H1 (cell line): ENCODE data around the gene ABI3BP. TPM values are rescaled to one million over a fixed set of nuclear protein-coding genes. Genes with fewer than 3 reads are reported as not detected.

Experiments
- CTCF ChIA-PET: fragments of 300-600 bp; sonication (Branson Sonifier 250); formaldehyde crosslinking; loops from one replicate; lab custom pipeline; 2021; ENCODE audit not compliant: partially characterized antibody; lab: Charles Lee
- POLR2A ChIA-PET: fragments of 300-600 bp; sonication (Branson Sonifier 250); formaldehyde crosslinking; loops from one replicate; lab custom pipeline; 2021; ENCODE audit warnings: inconsistent platforms; ENCODE audit not compliant: partially characterized antibody; lab: Charles Lee
- DNase-seq, 2 experiments: peaks; one replicate each; pipeline versions ENCODE4 v3.0.0 to v3.0.0-alpha.2; 2010 to 2022; ENCODE audit warnings: low spot score in 2 of 2, low read depth in 1 of 2, mixed read lengths in 1 of 2
- FAIRE-seq: peaks from 2 replicates; lab custom pipeline; 2011; peaks lifted over from hg19 to GRCh38; lab: Jason Lieb, UNC
- H2AFZ ChIP-seq: 2 replicates; pipeline ENCODE4 v1.8.1; 2012; ENCODE audit warnings: low read length, inconsistent platforms
- H2AK5ac ChIP-seq: 2 replicates; pipeline ENCODE4 v1.6.1; 2013; ENCODE audit warnings: low read depth, low read length
- H2BK120ac ChIP-seq: replicated peaks from 2 replicates; pipeline ENCODE3; 2013; ENCODE audit warnings: low read depth, low read length, inconsistent platforms
- H2BK12ac ChIP-seq: 2 replicates; pipeline ENCODE4 v1.6.1; 2013; ENCODE audit warnings: low read depth, low read length
- H2BK15ac ChIP-seq: 2 replicates; pipeline ENCODE4 v1.6.1; 2013; ENCODE audit warnings: low read length
- H2BK20ac ChIP-seq: 2 replicates; pipeline ENCODE4 v1.6.1; 2013; ENCODE audit warnings: low read length
- H2BK5ac ChIP-seq: 2 replicates; pipeline ENCODE4 v1.6.1; 2013; ENCODE audit warnings: low read depth, low read length
- H3K14ac ChIP-seq: 2 replicates; pipeline ENCODE4 v1.6.1; 2013; ENCODE audit warnings: inconsistent platforms; ENCODE audit not compliant: insufficient read length
- H3K18ac ChIP-seq: 2 replicates; pipeline ENCODE4 v1.6.1; 2013; ENCODE audit warnings: low read length; ENCODE audit errors: extremely low read depth
- H3K23ac ChIP-seq: 2 replicates; pipeline ENCODE4 v1.6.1; 2013; ENCODE audit warnings: inconsistent platforms; ENCODE audit not compliant: insufficient read length
- H3K23me2 ChIP-seq: 2 replicates; pipeline ENCODE4 v1.6.1; 2013; ENCODE audit warnings: low read depth, low read length
- H3K27ac ChIP-seq: 2 replicates; pipeline ENCODE4 v1.6.1; 2011; ENCODE audit warnings: low read depth, low read length, inconsistent platforms
- H3K27me3 ChIP-seq, 4 experiments: replicated peaks in 1 of 4; 1 replicate in 1 of 4; 2 replicates in 3 of 4; pipeline versions ENCODE4 v1.6.1 to v1.8.1; 2011 to 2013; ENCODE audit warnings: low read length in 3 of 4, mild to moderate bottlenecking in 3 of 4, inconsistent platforms in 2 of 4, mixed read lengths in 2 of 4, moderate library complexity in 1 of 4; ENCODE audit not compliant: control insufficient read depth in 3 of 4, insufficient read depth in 3 of 4; ENCODE audit errors: extremely low read depth in 1 of 4
- H3K36me3 ChIP-seq, 4 experiments: 2 replicates each; pipeline versions ENCODE4 v1.6.1 to v1.8.1; 2011 to 2013; ENCODE audit warnings: mild to moderate bottlenecking in 4 of 4, low read length in 3 of 4, moderate library complexity in 2 of 4, control low read depth in 1 of 4, inconsistent platforms in 1 of 4; ENCODE audit not compliant: insufficient read depth in 4 of 4, control insufficient read depth in 2 of 4
- H3K4ac ChIP-seq: replicated peaks from 2 replicates; pipeline ENCODE3; 2013; ENCODE audit warnings: low read length, low read depth, mixed read lengths, inconsistent platforms; ENCODE audit not compliant: insufficient read length
- H3K4me1 ChIP-seq, 4 experiments: replicated peaks in 1 of 4; 1 replicate in 1 of 4; 2 replicates in 3 of 4; pipeline versions ENCODE4 v1.6.1 to v1.8.1; 2011 to 2013; ENCODE audit warnings: low read length in 3 of 4, inconsistent platforms in 2 of 4, mixed read lengths in 1 of 4; ENCODE audit not compliant: insufficient read depth in 4 of 4, control insufficient read depth in 3 of 4
- H3K4me2 ChIP-seq, 2 experiments: 2 replicates each; pipeline versions ENCODE4 v1.6.1 to v1.8.1; 2011 to 2013; ENCODE audit warnings: low read depth in 2 of 2, low read length in 2 of 2, control low read depth in 1 of 2, inconsistent platforms in 1 of 2, mild to moderate bottlenecking in 1 of 2; ENCODE audit not compliant: insufficient read depth in 1 of 2
- H3K4me3 ChIP-seq, 4 experiments: fragments of 200-600, 300-600 bp in 1 of 4; sonication (generic), shearing (Covaris generic), sonication (Bioruptor Twin) in 1 of 4; 2 replicates each; pipeline versions ENCODE4 v1.5.1 to v1.8.1; 2011 to 2016; ENCODE audit warnings: low read length in 4 of 4, low read depth in 3 of 4, control low read depth in 2 of 4, inconsistent platforms in 2 of 4, mild to moderate bottlenecking in 2 of 4, mixed read lengths in 1 of 4, moderate library complexity in 1 of 4; ENCODE audit not compliant: insufficient read depth in 2 of 4; ENCODE audit errors: extremely low read depth in 1 of 4
- H3K56ac ChIP-seq: replicated peaks from 2 replicates; pipeline ENCODE3; 2013; ENCODE audit warnings: low read depth, mild to moderate bottlenecking, mixed read lengths, low read length, inconsistent platforms; ENCODE audit not compliant: insufficient read length
- H3K79me1 ChIP-seq: 2 replicates; pipeline ENCODE4 v1.6.1; 2013; ENCODE audit warnings: low read depth, low read length, control low read depth
- H3K79me2 ChIP-seq, 2 experiments: 2 replicates each; pipeline versions ENCODE4 v1.6.1 to v1.8.1; 2012 to 2013; ENCODE audit warnings: low read length in 2 of 2, mild to moderate bottlenecking in 2 of 2, inconsistent platforms in 1 of 2; ENCODE audit not compliant: insufficient read depth in 2 of 2, control insufficient read depth in 1 of 2
- H3K9ac ChIP-seq, 4 experiments: replicated peaks in 1 of 4; 1 replicate in 1 of 4; 2 replicates in 3 of 4; pipeline versions ENCODE4 v1.6.1 to v1.8.1; 2011 to 2013; ENCODE audit warnings: low read depth in 3 of 4, low read length in 3 of 4, control low read depth in 2 of 4, mild to moderate bottlenecking in 2 of 4, moderate library complexity in 2 of 4, inconsistent platforms in 1 of 4; ENCODE audit errors: extremely low read depth in 1 of 4
- H3K9me3 ChIP-seq, 2 experiments: 2 replicates each; pipeline versions ENCODE4 v1.6.1 to v1.8.1; 2012 to 2013; ENCODE audit warnings: mild to moderate bottlenecking in 2 of 2, moderate library complexity in 2 of 2, control low read depth in 1 of 2, inconsistent platforms in 1 of 2, low read depth in 1 of 2, low read length in 1 of 2, mixed read lengths in 1 of 2; ENCODE audit not compliant: insufficient read depth in 2 of 2
- H4K20me1 ChIP-seq, 2 experiments: replicated peaks in 1 of 2; 2 replicates each; pipeline versions ENCODE3 to v1.8.1; 2011 to 2013; ENCODE audit warnings: inconsistent platforms in 2 of 2, low read length in 2 of 2, mild to moderate bottlenecking in 1 of 2; ENCODE audit not compliant: insufficient read depth in 2 of 2, control insufficient read depth in 1 of 2
- H4K5ac ChIP-seq: 2 replicates; pipeline ENCODE4 v1.6.1; 2013; ENCODE audit warnings: low read length, low read depth, mixed read lengths, inconsistent platforms; ENCODE audit not compliant: insufficient read length
- H4K8ac ChIP-seq: 2 replicates; pipeline ENCODE4 v1.8.0; 2013; ENCODE audit warnings: mild to moderate bottlenecking, moderate library complexity, low read length, inconsistent platforms; ENCODE audit not compliant: insufficient read depth; ENCODE audit errors: extremely low read depth
- H4K91ac ChIP-seq: replicated peaks from 2 replicates; pipeline ENCODE3; 2013; ENCODE audit warnings: low read length, mixed read lengths, inconsistent platforms; ENCODE audit not compliant: insufficient read length
- ATF3 ChIP-seq: IDR thresholded peaks from 2 replicates; pipeline ENCODE4 v1.6.1; 2011; ENCODE audit warnings: low read depth, mild to moderate bottlenecking, low read length; ENCODE audit not compliant: insufficient read depth
- BCL11A ChIP-seq, 2 experiments: IDR thresholded peaks; one replicate each; pipeline ENCODE4 v1.6.1; 2011; ENCODE audit warnings: low read depth in 2 of 2, low read length in 2 of 2, mild to moderate bottlenecking in 2 of 2
- CTBP2 ChIP-seq: IDR thresholded peaks from 2 replicates; pipeline ENCODE4 v1.7.0; 2011; ENCODE audit warnings: borderline replicate concordance, mild to moderate bottlenecking, moderate library complexity, mixed read lengths, low read length; ENCODE audit not compliant: insufficient read depth, insufficient read length
- CTCF ChIP-seq, 3 experiments: IDR thresholded peaks; 1 replicate in 2 of 3; 2 replicates in 1 of 3; pipeline versions ENCODE4 v1.5.1 to v1.6.1; 2011; ENCODE audit warnings: low read length in 3 of 3, mild to moderate bottlenecking in 3 of 3, inconsistent platforms in 2 of 3, low read depth in 1 of 3, moderate library complexity in 1 of 3; ENCODE audit not compliant: insufficient read depth in 1 of 3; ENCODE audit errors: control extremely low read depth in 1 of 3
- EGR1 ChIP-seq: IDR thresholded peaks from 2 replicates; pipeline ENCODE4 v1.6.1; 2011; ENCODE audit warnings: low read depth, low read length, borderline replicate concordance
- RAD21 ChIP-seq, 2 experiments: IDR thresholded peaks in 1 of 2; conservative IDR thresholded peaks in 1 of 2; 2 replicates each; pipeline ENCODE4 v1.6.1; 2011; ENCODE audit warnings: low read depth in 2 of 2, low read length in 2 of 2, improper control_type of control experiment in 1 of 2, inconsistent platforms in 1 of 2, mild to moderate bottlenecking in 1 of 2, moderate library complexity in 1 of 2
- SIX5 ChIP-seq: IDR thresholded peaks from 2 replicates; pipeline ENCODE4 v1.6.1; 2011; ENCODE audit warnings: mild to moderate bottlenecking, low read depth, low read length
- SP2 ChIP-seq: IDR thresholded peaks from 2 replicates; pipeline ENCODE4 v1.6.1; 2012; ENCODE audit warnings: mild to moderate bottlenecking, low read length, inconsistent platforms
- SRF ChIP-seq: IDR thresholded peaks from 2 replicates; pipeline ENCODE4 v1.6.1; 2011; ENCODE audit warnings: mild to moderate bottlenecking, low read depth, low read length, moderate library complexity
- YY1 ChIP-seq: IDR thresholded peaks from 2 replicates; pipeline ENCODE4 v1.6.1; 2011; ENCODE audit warnings: low read depth, mild to moderate bottlenecking, low read length
- ZNF274 ChIP-seq: IDR thresholded peaks from 2 replicates; pipeline ENCODE4 v1.7.0; 2012; ENCODE audit warnings: low read length, borderline replicate concordance; ENCODE audit errors: extremely low read depth
- WGBS, 2 experiments: shearing (Covaris generic) in 1 of 2; methylation state at CpG; one replicate each; pipeline versions ENCODE4 v1.1.6 to v1.1.7; 2013 to 2015; ENCODE audit warnings: low lambda C conversion rate in 2 of 2, mixed read lengths in 2 of 2, inconsistent platforms in 1 of 2, low coverage in 1 of 2, missing lambda C conversion rate in 1 of 2; ENCODE audit not compliant: insufficient replicate concordance in 2 of 2, insufficient coverage in 1 of 2, insufficient read length in 1 of 2; ENCODE audit errors: extremely low coverage in 1 of 2, missing lambda C conversion rate in 1 of 2; 5-methylcytosine and 5-hydroxymethylcytosine counted together
- polyA plus RNA-seq, 7 experiments: library from polyadenylated mRNA; depleted of rRNA in 3 of 7; stranded (reverse) in 5 of 7; unstranded in 2 of 7; fragments of >200 nt in 5 of 7; fragments of 200-250 nt in 2 of 7; gene quantifications; 1 replicate in 5 of 7; 2 replicates in 1 of 7; 4 replicates in 1 of 7; pipeline versions ENCODE4 v1.2.1 to v1.2.3, GENCODE V29; 2011 to 2013; ENCODE audit warnings: missing spikeins in 2 of 7, mixed read lengths in 2 of 7
- total RNA-seq: library from RNA; stranded (reverse); fragmentation: NEBNext Ultra II Directional; extraction: Animal tissue kit (Norgen Biotek cat#: 25700); gene quantifications from 2 replicates; pipeline ENCODE4 v1.2.1, GENCODE V29; 2021

Gene ABI3BP
- total and polyA plus RNA-seq, 2 of the 8 experiments (the other 6 are each of a cell fraction or from before 2014, with no cell fraction given), result 0.08 to 0.32 TPM

- H4K20me1 ChIP-seq, result no peaks in the 10 kb centered on the region
- H3K27me3 ChIP-seq, result peaks cover 0 to 1% (median 0%) of the 10 kb centered on the region in 4 experiments; a peak in 1 of 7 replicates
- no peak overlapping the region for H3K9ac ChIP-seq
- H2BK20ac ChIP-seq, result no peak overlapping the region
- no peak overlapping the region for H2BK15ac ChIP-seq
- no peak overlapping the region for H4K8ac ChIP-seq
- no peak overlapping the region for H3K18ac ChIP-seq
- H2BK5ac ChIP-seq, result no peak overlapping the region
- H3K14ac ChIP-seq, result no peak overlapping the region
- H2BK120ac ChIP-seq, result no peak overlapping the region
- FAIRE-seq (no peak), DNase-seq (no peak)
- H3K23ac ChIP-seq, result no peak overlapping the region
- H4K91ac ChIP-seq, result no peak overlapping the region
- H2AFZ ChIP-seq, result no peak overlapping the region
- H3K23me2 ChIP-seq, result no peaks in the 10 kb centered on the region
- H3K79me2 ChIP-seq, result no peaks in the 10 kb centered on the region
- H2BK12ac ChIP-seq, result no peak overlapping the region
- no peaks in the 10 kb centered on the region for H3K79me1 ChIP-seq
- H3K4me1 ChIP-seq, result no peaks in the 10 kb centered on the region
- no peak overlapping the region for H4K5ac ChIP-seq
- ChIA-PET CTCF (no interaction called here), POLR2A (no interaction called here)
- H3K56ac ChIP-seq, result no peak overlapping the region
- no peak overlapping the region for H3K4me2 ChIP-seq
- H3K4me3 ChIP-seq, result no peak overlapping the region
- H3K4ac ChIP-seq, result no peak overlapping the region
- H3K9me3 ChIP-seq, result no peaks in the 10 kb centered on the region
- 85% methylated on average over 3 of the region's 3 CpGs; no CpG with 5 or more reads in 1 of the 2 experiments for WGBS, 2 experiments
- H2AK5ac ChIP-seq, result no peak overlapping the region
- no peak overlapping the region for H3K27ac ChIP-seq
- no peaks in the 10 kb centered on the region for H3K36me3 ChIP-seq
- no peak for TF ChIP-seq BCL11A (IDR thresholded peaks at IDR 0.05; ENCODE audit: low read depth in 2 of 2, low read length in 2 of 2)
- TF ChIP-seq SRF, result no peak
- TF ChIP-seq RAD21 (IDR thresholded peaks at IDR 0.05 in 1 of 2, conservative IDR thresholded peaks at IDR 0.05 in 1 of 2; ENCODE audit: low read depth in 2 of 2, low read length in 2 of 2), result no peak
- TF ChIP-seq YY1, result no peak
- TF ChIP-seq EGR1, result no peak
- TF ChIP-seq ZNF274, result no peak
- TF ChIP-seq CTBP2, result no peak
- TF ChIP-seq CTCF (IDR thresholded peaks at IDR 0.05; ENCODE audit: control extremely low read depth in 1 of 3, insufficient read depth in 1 of 3, low read depth in 1 of 3, low read length in 3 of 3), result no peak
- TF ChIP-seq SIX5, result no peak
- TF ChIP-seq SP2, result no peak
- TF ChIP-seq ATF3, result no peak
These were observed 124.3 kb downstream of the ABI3BP start for GRCh38 chr3:100868894-100869293.
